Endometrium (tissue), 2 donors: ENCODE results near the gene RWDD3.

ENCODE experiments used
- FAIRE-seq: peaks from 2 replicates; lab custom pipeline; 2012; peaks lifted over from hg19 to GRCh38; lab: Jason Lieb, UNC
- donor health status: control.
- donor health status: control.

Gene RWDD3

GRCh38 chr1:95284420-95284819 is 50.4 kb downstream of the RWDD3 start:
- no peak for FAIRE-seq

DNA sequence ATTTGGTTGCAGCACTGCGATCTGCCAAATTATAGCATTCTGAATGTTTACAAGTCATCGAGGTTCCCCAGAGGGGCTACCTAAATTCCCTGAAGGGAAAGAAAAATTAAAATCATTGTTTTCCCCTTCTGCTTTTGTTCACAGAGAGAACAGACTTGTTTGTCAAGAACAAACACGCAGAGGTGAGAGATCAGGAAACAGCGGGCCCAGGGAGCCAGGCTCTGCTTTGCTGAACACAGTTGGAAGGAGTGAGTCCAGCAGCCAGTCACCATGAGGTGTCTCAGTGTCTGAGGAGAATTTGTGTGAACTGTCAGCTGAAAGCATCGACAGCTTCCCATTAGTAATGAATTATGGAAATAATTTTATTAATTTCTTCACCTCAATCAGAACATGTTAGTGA is 52.5 kb downstream of the RWDD3 start:
- FAIRE-seq = no peak

GRCh38 chr1:95287081-95287480 is 53.1 kb downstream of the RWDD3 start:
- no peak for FAIRE-seq

DNA sequence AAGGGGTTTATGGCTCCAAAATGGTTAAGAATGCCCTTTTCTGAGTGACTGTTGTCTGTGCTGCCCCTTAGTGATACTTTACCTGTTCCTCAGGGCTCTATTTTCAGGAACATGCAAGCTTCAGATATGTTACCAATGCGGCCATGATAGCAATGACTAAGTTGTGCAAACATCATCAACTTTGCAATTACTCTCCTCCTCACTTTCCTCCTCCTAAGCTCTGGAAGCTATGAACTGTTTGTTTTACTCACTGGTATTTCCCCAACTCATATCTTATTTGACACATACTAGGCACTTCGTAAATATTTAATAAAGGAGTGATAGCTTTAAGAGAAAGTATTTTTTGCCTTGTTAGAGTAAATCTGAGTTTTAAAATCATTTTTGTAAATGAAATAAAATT is 53.8 kb downstream of the RWDD3 start:
- FAIRE-seq = no peak
